WTC11 (cell line): ENCODE results near the gene NBPF8. TPM values are rescaled to one million over a fixed set of nuclear protein-coding genes. Genes with fewer than 3 reads are reported as not detected.
"Not testable (repeated sequence)": the region's sequence is repeated elsewhere in the genome, so short reads cannot be mapped to it uniquely, and the experiment has no call there.

Experiments
- ATAC-seq: fragments of 200-7000 bp; cut with Tn5 transposase; 2 replicates; pipeline ENCODE4 v1.10.0; 2021; ENCODE audit warnings: mild to moderate bottlenecking, moderate library complexity
- Bru-seq: library from RNA; stranded (reverse); fragments of 400-500 nt; gene quantifications from one replicate; lab custom pipeline; 2021; lab: Mats Ljungman, UMichigan
- CTCF ChIA-PET: fragments of 300-600 bp; sonication (Branson Sonifier 250); formaldehyde crosslinking; loops from one replicate; lab custom pipeline; 2021; ENCODE audit warnings: antibody characterized with exemption; lab: Charles Lee
- POLR2A ChIA-PET: fragments of 350-600 bp; sonication (Branson Sonifier 250); formaldehyde crosslinking; loops from one replicate; lab custom pipeline; 2021; ENCODE audit warnings: antibody characterized with exemption; lab: Charles Lee
- DNase-seq: peaks from one replicate; pipeline ENCODE4 v3.0.0; 2021; ENCODE audit warnings: low spot score
- H3K27ac Mint-ChIP-seq: 2 replicates; pipeline ENCODE4 v1.8.0; 2021; ENCODE audit warnings: mixed read lengths
- H3K27me3 Mint-ChIP-seq: 2 replicates; pipeline ENCODE4 v1.8.0; 2021; ENCODE audit warnings: low read depth, mild to moderate bottlenecking, moderate library complexity, mixed read lengths
- H3K36me3 Mint-ChIP-seq: 2 replicates; pipeline ENCODE4 v1.8.0; 2021; ENCODE audit warnings: mixed read lengths
- H3K4me1 Mint-ChIP-seq: 2 replicates; pipeline ENCODE4 v1.8.0; 2022; ENCODE audit warnings: mixed read lengths
- H3K4me3 Mint-ChIP-seq: 2 replicates; pipeline ENCODE4 v1.8.0; 2021; ENCODE audit warnings: mild to moderate bottlenecking, moderate library complexity, mixed read lengths
- H3K9me3 Mint-ChIP-seq: 2 replicates; pipeline ENCODE4 v1.8.0; 2021; ENCODE audit warnings: mixed read lengths
- long read RNA-seq, 3 experiments: library from RNA in 1 of 3; library from capped mRNA in 1 of 3; library from polyadenylated mRNA in 1 of 3; unstranded in 2 of 3; stranded (forward) in 1 of 3; transcript quantifications; one replicate each; pipeline ENCODE4 v2.0.0, GENCODE V29; 2021
- total RNA-seq: library from RNA; stranded (reverse); gene quantifications from 3 replicates; pipeline ENCODE4 v1.2.3, GENCODE V29; 2021

The NBPF8 gene
- total RNA-seq (1.2 to 1.6 TPM (median 1.4 TPM) in 3 replicates), Bru-seq, nascent RNA (percentile 30 among the genes with signal in this experiment)
- long read RNA-seq, experiment 1, partial matches to known transcripts, result 0 of 2 reads
- long read RNA-seq, experiment 1, other reads (novel, unspliced or antisense), result 2 of 2 reads
- long read RNA-seq, experiment 2, partial matches to known transcripts, result 1 of 2 reads
- long read RNA-seq, experiment 2, other reads (novel, unspliced or antisense), result 1 of 2 reads
- long read RNA-seq, experiment 3, partial matches to known transcripts, result 1 of 1 reads
- long read RNA-seq, experiment 3, other reads (novel, unspliced or antisense), result 0 of 1 reads

DNA sequence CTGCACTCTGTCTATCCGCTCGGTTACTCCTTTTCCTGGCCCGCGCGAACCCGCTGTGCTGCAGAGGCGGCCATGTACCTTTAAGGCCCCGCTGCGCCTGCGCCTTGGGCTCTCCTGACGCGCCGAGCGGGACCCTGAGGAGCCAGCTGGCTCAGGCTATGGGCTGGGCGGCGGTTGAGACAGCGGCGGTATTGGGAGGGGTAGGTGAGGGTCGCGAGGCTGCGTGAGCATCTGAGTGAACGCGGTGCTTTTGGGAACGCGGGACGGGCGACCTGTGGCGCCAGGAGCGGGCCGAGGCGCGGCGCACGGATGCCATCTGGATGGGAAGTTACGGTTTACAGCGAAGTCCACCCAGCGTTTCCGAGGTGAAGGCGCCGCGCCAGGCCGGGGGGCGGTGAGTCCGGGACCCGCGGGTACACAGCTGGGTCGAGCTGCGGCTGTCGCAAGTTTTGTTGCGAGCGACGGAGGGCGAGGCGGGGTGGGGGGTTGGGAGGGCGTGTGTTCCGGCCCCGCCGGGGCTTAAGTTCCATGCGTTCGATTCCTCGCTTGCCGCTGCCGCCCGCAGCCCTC lies at the start of gene NBPF8:
TSS of gene NBPF8 (plus strand) at position 125 of the 570 bp plus-strand sequence. CDS start 21,488 bp downstream, outside the sequence.
- ATAC-seq (peak; percentile 97), DNase-seq (peak; percentile 70)
- POLR2A ChIA-PET, H3K27ac Mint-ChIP-seq, CTCF ChIA-PET, H3K4me1 Mint-ChIP-seq, H3K9me3 Mint-ChIP-seq, H3K36me3 Mint-ChIP-seq: not testable (repeated sequence)
- Mint-ChIP-seq H3K4me3 (peak within 1 kb of the TSS; percentile 72), H3K27me3 (peaks cover 27% of the 10 kb centered on the region)

DNA sequence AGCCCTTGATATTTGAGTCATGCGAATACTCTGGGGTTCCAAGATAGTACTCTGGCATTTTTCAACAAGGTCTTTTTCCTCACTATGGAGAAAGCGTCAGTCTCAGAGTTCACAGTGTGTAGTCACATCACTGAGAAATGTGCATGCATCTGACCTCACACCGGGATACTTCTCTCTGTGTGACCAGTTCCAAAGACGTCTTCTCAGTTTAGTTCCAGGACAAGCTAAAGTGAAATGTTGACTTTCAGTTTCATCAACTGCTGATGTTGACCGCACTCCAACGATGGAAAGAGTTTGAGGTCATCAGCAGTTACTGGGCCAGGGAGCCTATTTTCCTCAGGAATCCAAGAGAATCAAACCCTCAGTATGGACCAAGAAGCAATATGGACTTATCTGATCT lies 47.1 kb upstream of the NBPF8 start:
- ATAC-seq, H3K4me3 Mint-ChIP-seq, H3K27me3 Mint-ChIP-seq, DNase-seq, H3K27ac Mint-ChIP-seq, H3K4me1 Mint-ChIP-seq, POLR2A ChIA-PET, H3K36me3 Mint-ChIP-seq, H3K9me3 Mint-ChIP-seq, CTCF ChIA-PET: not testable (repeated sequence)

DNA sequence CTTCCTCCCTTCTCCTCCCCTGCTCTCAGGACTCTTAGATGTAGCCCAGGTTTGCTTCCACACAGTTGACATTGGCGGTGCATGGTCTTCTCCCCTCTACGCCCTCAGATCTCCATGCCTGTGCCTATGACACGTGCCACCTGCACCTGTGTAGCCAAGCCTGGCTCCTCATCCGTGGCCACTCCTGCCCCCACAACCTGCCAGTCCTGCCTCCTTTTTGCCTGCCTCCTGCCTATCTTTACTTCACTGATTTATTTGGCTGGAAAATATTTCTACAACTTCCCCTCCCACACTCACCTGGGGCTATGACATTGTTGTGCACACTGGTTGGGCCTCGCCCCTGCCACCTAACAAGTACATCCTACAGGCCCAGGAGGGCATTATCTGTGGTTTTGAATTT lies 28.2 kb upstream of the NBPF8 start:
- H3K4me1 Mint-ChIP-seq, H3K9me3 Mint-ChIP-seq, POLR2A ChIA-PET, DNase-seq, H3K27ac Mint-ChIP-seq, H3K36me3 Mint-ChIP-seq, CTCF ChIA-PET, H3K4me3 Mint-ChIP-seq, ATAC-seq: not testable (repeated sequence)
- peaks cover 10% of the 10 kb centered on the region for H3K27me3 Mint-ChIP-seq

- ATAC-seq, H3K36me3 Mint-ChIP-seq, H3K4me1 Mint-ChIP-seq, CTCF ChIA-PET, H3K27ac Mint-ChIP-seq, H3K9me3 Mint-ChIP-seq, POLR2A ChIA-PET, H3K4me3 Mint-ChIP-seq, DNase-seq: not testable (repeated sequence)
- H3K27me3 Mint-ChIP-seq, result peaks cover 12% of the 10 kb centered on the region
Observed at GRCh38 chr1:120388597-120389126, 26.2 kb upstream of the NBPF8 start.

DNA sequence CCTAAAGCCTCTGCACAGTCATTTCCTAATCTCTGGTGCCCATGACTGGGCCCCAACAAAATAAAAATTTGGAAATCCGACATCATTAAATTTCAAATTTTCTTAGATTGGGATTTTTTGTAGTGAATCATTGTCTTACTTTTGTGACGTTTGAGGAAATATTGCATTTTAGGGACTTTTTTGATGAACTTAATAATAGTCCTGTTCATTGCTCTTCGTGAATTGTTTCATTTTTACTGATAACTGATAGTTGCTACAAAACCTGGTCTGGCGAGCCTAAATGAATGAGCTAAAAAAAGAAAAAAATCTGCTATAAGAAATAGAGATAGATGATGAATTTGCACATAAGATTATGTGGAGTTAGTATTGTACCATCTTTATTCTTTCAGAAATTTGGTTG lies 23.5 kb upstream of the NBPF8 start:
- H3K4me3 Mint-ChIP-seq, H3K36me3 Mint-ChIP-seq, POLR2A ChIA-PET, DNase-seq, CTCF ChIA-PET, H3K9me3 Mint-ChIP-seq, H3K27ac Mint-ChIP-seq, ATAC-seq, H3K4me1 Mint-ChIP-seq: not testable (repeated sequence)
- H3K27me3 Mint-ChIP-seq, result peaks cover 12% of the 10 kb centered on the region

DNA sequence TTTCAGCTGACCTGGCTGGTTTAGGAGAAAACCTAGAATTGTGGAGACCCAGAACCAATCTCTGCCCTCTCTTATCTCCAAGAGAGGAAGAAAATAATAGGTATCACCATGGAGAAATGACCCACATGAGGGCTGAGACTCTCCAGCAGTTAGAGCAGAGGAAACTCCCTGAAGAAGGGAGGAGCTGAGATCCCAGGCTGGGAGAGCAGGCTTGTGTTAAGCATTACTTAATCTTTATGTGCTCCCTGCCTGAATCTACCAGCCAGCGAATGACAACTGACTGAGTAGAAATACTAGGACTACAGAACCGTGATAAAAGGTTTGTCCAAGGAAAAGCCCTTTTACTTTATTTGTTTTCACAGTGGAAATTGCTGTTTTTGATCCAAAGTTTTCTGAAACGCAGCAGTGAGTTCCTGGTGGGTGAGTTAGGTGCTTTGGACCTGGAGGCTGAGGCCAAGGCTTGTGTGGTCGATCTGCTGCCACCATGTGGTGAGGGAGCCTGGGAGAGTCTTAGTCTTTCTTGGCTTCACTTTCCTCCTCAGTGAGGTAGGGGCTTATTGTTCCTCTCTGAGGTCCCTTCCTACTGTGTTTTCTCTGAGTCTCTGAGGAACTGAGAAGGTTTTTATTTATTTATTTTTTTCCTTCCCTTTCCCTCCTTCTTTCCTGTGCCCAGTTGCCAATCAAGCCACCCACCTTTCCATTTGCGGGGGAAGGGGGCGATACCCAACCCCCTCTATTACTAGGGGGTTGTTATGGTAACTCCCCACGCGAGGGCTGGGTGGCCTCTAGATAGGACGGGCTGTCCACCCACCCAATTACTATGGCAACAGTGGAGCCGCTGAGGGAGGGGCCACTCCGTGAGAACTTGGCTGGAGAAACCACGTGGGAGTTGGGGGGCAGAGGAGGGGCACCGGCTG lies 21.3 kb upstream of the NBPF8 start:
- H3K9me3 Mint-ChIP-seq, H3K27ac Mint-ChIP-seq, POLR2A ChIA-PET, CTCF ChIA-PET, H3K36me3 Mint-ChIP-seq, DNase-seq, H3K4me1 Mint-ChIP-seq: not testable (repeated sequence)
- 0 out of 2 replicates have a peak overlapping the region, but pooled peaks have one; percentile 10 for H3K4me3 Mint-ChIP-seq
- 0 out of 2 replicates have a peak, but pooled peaks have one; percentile 24 for ATAC-seq
- H3K27me3 Mint-ChIP-seq, result peaks cover 12% of the 10 kb centered on the region

DNA sequence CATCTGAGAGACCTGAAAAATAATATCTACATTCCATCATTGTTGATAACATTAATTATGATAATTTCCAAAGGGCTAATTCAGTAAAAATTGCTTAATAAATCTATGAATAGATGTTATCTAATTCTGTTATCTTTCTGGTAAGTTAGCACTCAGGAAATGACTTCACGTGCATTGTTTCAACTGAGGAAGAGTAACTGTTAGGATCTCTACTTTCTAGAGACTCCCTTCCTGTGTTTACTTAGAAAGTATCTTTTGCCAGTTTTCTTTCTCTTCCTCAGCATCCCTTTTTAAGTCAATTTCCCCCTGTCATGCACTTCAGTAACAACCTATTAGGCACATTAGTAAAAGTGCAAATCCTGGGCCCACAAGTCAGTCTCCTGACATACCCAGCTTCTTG lies 9.5 kb upstream of the NBPF8 start:
- POLR2A ChIA-PET, H3K27ac Mint-ChIP-seq, H3K9me3 Mint-ChIP-seq, ATAC-seq, H3K4me1 Mint-ChIP-seq, DNase-seq, H3K4me3 Mint-ChIP-seq, CTCF ChIA-PET, H3K36me3 Mint-ChIP-seq, H3K27me3 Mint-ChIP-seq: not testable (repeated sequence)

DNA sequence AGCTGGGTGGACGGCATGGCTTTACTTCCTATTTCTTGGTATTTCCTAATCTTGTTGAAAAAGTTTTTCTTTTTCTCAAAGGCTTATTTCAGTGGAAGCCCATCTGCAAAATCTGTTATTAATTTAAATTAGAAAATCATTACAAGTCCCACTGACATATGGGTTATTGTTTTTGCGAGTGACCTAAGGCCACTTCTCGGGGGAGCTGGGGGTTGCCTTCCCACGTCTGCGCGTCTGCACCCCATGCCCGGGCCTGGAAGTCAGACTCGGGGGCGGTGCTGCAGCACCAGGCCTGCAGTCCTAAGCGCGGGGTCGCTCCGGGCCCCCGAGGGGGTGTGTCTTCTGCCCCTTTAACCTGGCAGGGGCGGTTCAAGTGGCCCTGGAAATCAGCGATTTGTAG lies 384 bp upstream of the NBPF8 start:
- H3K4me1 Mint-ChIP-seq, H3K36me3 Mint-ChIP-seq, H3K9me3 Mint-ChIP-seq, DNase-seq, H3K27ac Mint-ChIP-seq, H3K4me3 Mint-ChIP-seq, CTCF ChIA-PET, ATAC-seq, POLR2A ChIA-PET: not testable (repeated sequence)
- peaks cover 26% of the 10 kb centered on the region for H3K27me3 Mint-ChIP-seq

DNA sequence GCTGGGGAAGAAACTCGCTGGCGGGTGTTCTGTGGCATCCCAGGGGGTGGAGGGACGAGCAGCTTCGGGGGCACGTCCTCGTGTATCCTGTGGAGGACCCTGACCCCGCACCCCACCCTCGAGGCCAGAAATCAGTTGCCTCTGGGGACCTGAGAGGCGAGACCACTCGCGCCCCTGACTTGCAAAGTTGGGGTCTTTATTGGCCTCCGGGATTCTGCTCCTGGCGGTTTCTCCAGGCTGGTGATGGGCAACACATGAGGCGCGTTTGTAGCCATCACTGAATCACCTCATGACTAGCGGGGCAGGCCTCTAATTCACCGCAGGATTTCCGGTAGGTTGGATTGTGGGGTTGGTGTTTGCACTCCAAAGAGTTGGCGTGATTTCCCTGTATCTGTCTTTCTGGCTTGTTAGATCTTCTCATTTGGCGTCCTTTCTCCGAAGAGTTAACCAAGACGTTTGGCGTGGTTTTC lies 692 bp downstream of the NBPF8 start:
- DNase-seq, H3K27ac Mint-ChIP-seq, CTCF ChIA-PET, H3K4me1 Mint-ChIP-seq, POLR2A ChIA-PET, H3K9me3 Mint-ChIP-seq, H3K36me3 Mint-ChIP-seq: not testable (repeated sequence)
- ATAC-seq, result peak; percentile 26
- H3K4me3 Mint-ChIP-seq, result peak overlapping the region; percentile 72
- peaks cover 30% of the 10 kb centered on the region for H3K27me3 Mint-ChIP-seq

DNA sequence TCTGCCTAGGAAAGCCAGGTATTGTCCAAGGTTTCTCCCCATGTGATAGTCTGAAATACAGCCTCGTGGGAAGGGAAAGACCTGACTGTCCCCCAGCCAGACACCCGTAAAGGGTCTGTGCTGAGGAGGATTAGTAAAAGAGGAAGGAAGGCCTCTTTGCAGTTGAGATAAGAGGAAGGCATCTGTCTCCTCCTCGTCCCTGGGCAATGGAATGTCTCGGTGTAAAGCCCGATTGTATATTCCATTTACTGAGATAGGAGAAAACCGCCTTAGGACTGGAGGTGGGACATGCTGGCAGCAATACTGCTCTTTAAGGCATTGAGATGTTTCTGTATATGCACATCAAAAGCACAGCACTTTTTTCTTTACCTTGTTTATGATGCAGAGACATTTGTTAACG lies 10.2 kb downstream of the NBPF8 start:
- ATAC-seq, H3K27ac Mint-ChIP-seq, CTCF ChIA-PET, POLR2A ChIA-PET, H3K9me3 Mint-ChIP-seq, H3K4me1 Mint-ChIP-seq, DNase-seq, H3K4me3 Mint-ChIP-seq, H3K36me3 Mint-ChIP-seq: not testable (repeated sequence)
- H3K27me3 Mint-ChIP-seq, result peaks cover 67% of the 10 kb centered on the region

DNA sequence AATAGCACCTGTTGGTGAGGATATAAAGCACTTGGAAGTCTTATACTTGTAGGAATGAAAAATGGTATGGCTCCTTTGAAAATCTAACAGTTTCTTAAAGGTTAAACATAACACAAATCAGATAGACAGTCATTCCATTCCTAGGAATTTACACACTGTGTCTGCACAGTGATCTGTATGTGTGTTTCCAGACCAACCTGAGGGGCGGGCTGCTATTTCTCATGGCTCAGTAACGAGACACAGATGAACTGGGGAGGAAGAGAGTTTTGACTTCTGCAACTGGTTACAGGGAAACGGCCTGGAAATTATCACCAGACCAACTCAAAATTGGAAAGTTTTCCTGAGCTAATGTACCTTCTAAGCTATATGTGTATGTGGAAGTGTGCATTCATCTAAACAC lies 16.8 kb downstream of the NBPF8 start:
- ATAC-seq, H3K4me3 Mint-ChIP-seq, H3K9me3 Mint-ChIP-seq, H3K36me3 Mint-ChIP-seq, CTCF ChIA-PET, H3K4me1 Mint-ChIP-seq, H3K27ac Mint-ChIP-seq, DNase-seq, POLR2A ChIA-PET: not testable (repeated sequence)
- peaks cover 24% of the 10 kb centered on the region for H3K27me3 Mint-ChIP-seq
